CD14-positive monocyte (primary cell): Measurements from ENCODE around the gene SULT2B1. TPM values are rescaled to one million over a fixed set of nuclear protein-coding genes. Genes with fewer than 3 reads are reported as not detected.
"Not testable (repeated sequence)": the region's sequence is repeated elsewhere in the genome, so short reads cannot be mapped to it uniquely, and the experiment has no call there.

Experiments
- DNase-seq, 3 donors: peaks; one replicate each; pipeline ENCODE4 v3.0.0-alpha.2; 2011 to 2022
- H2AFZ ChIP-seq: 2 replicates; pipeline ENCODE4 v1.6.0; 2012; ENCODE audit warnings: mild to moderate bottlenecking, low read depth, low read length, inconsistent platforms; ENCODE audit not compliant: insufficient read depth, poor library complexity, severe bottlenecking
- H3K27ac ChIP-seq, 2 donors: 1 replicate in 1 of 2; 2 replicates in 1 of 2; pipeline ENCODE4 v1.5.1; 2012 to 2013; ENCODE audit warnings: low read length in 2 of 2, control low read depth in 1 of 2, inconsistent platforms in 1 of 2, low read depth in 1 of 2, mild to moderate bottlenecking in 1 of 2
- H3K27me3 ChIP-seq, 2 donors: one replicate each; pipeline versions ENCODE4 v1.6.0 to v1.6.1; 2011 to 2013; ENCODE audit warnings: low read length in 2 of 2; ENCODE audit not compliant: control insufficient read depth in 2 of 2, insufficient read depth in 2 of 2
- H3K36me3 ChIP-seq, 2 donors: replicated peaks in 1 of 2; 1 replicate in 1 of 2; 2 replicates in 1 of 2; pipeline versions ENCODE4 v1.5.1 to v1.6.1; 2012 to 2013; ENCODE audit warnings: low read length in 2 of 2, control low read depth in 1 of 2, inconsistent platforms in 1 of 2, mild to moderate bottlenecking in 1 of 2; ENCODE audit not compliant: insufficient read depth in 2 of 2, control insufficient read depth in 1 of 2
- H3K4me1 ChIP-seq, 2 donors: 1 replicate in 1 of 2; 2 replicates in 1 of 2; pipeline versions ENCODE4 v1.5.1 to v1.6.1; 2012 to 2013; ENCODE audit warnings: low read length in 2 of 2, control low read depth in 1 of 2, inconsistent platforms in 1 of 2, mild to moderate bottlenecking in 1 of 2, moderate library complexity in 1 of 2; ENCODE audit not compliant: insufficient read depth in 2 of 2, control insufficient read depth in 1 of 2
- H3K4me2 ChIP-seq: replicated peaks from 2 replicates; pipeline ENCODE3; 2012; ENCODE audit warnings: low read length, moderate library complexity, mild to moderate bottlenecking; ENCODE audit not compliant: poor library complexity, severe bottlenecking; ENCODE audit errors: extremely low read depth
- H3K4me3 ChIP-seq, 3 experiments: fragments of 200-600 bp in 1 of 3; sonication (generic) in 1 of 3; replicated peaks in 1 of 3; 1 replicate in 2 of 3; 2 replicates in 1 of 3; pipeline ENCODE4 v1.5.1; 2011 to 2013; ENCODE audit warnings: low read length in 3 of 3, mild to moderate bottlenecking in 3 of 3, control low read depth in 2 of 3, low read depth in 2 of 3, inconsistent platforms in 1 of 3, moderate library complexity in 1 of 3
- H3K79me2 ChIP-seq: 2 replicates; pipeline ENCODE4 v1.6.0; 2012; ENCODE audit warnings: mild to moderate bottlenecking, control low read depth, inconsistent platforms, low read length, moderate library complexity; ENCODE audit not compliant: insufficient read depth
- H3K9ac ChIP-seq: 2 replicates; pipeline ENCODE4 v1.6.0; 2017; ENCODE audit warnings: low read length, mild to moderate bottlenecking; ENCODE audit not compliant: insufficient read depth, poor library complexity, severe bottlenecking
- H3K9me3 ChIP-seq, 2 donors: replicated peaks in 1 of 2; 1 replicate in 1 of 2; 2 replicates in 1 of 2; pipeline versions ENCODE4 v1.5.1 to v1.6.1; 2012 to 2013; ENCODE audit warnings: low read length in 2 of 2, control low read depth in 1 of 2; ENCODE audit not compliant: control insufficient read depth in 1 of 2, insufficient read depth in 1 of 2
- H4K20me1 ChIP-seq: 2 replicates; pipeline ENCODE4 v1.6.0; 2012; ENCODE audit warnings: mild to moderate bottlenecking, low read length, control low read depth, moderate library complexity; ENCODE audit not compliant: insufficient read depth
- H3K27ac Mint-ChIP-seq, 7 donors: one replicate each; pipeline ENCODE4 v1.8.0; 2020; ENCODE audit warnings: mild to moderate bottlenecking in 7 of 7, mixed read lengths in 7 of 7, moderate library complexity in 6 of 7, inconsistent platforms in 2 of 7
- H3K27me3 Mint-ChIP-seq, 3 donors: one replicate each; pipeline ENCODE4 v1.8.0; 2021 to 2022; ENCODE audit warnings: low read depth in 3 of 3, mild to moderate bottlenecking in 3 of 3, mixed read lengths in 3 of 3, moderate library complexity in 3 of 3, inconsistent platforms in 1 of 3
- H3K36me3 Mint-ChIP-seq, 2 donors: one replicate each; pipeline ENCODE4 v1.8.0; 2020; ENCODE audit warnings: mixed read lengths in 2 of 2, inconsistent platforms in 1 of 2, mild to moderate bottlenecking in 1 of 2
- H3K4me1 Mint-ChIP-seq: one replicate; pipeline ENCODE4 v1.8.0; 2020; ENCODE audit warnings: mild to moderate bottlenecking, mixed read lengths
- H3K4me3 Mint-ChIP-seq, 2 donors: one replicate each; pipeline ENCODE4 v1.8.0; 2020; ENCODE audit warnings: mild to moderate bottlenecking in 2 of 2, mixed read lengths in 2 of 2, moderate library complexity in 1 of 2
- H3K9me3 Mint-ChIP-seq, 7 donors: one replicate each; pipeline ENCODE4 v1.8.0; 2020 to 2022; ENCODE audit warnings: mixed read lengths in 7 of 7, mild to moderate bottlenecking in 6 of 7, moderate library complexity in 6 of 7, inconsistent platforms in 2 of 7
- CTCF ChIP-seq: fragments of 200-600 bp; IDR thresholded peaks from one replicate; pipeline ENCODE4 v1.8.0; 2022; ENCODE audit warnings: antibody characterized with exemption, mild to moderate bottlenecking
- WGBS: methylation state at CpG from one replicate; pipeline ENCODE4 v1.1.5; 2013; ENCODE audit warnings: missing lambda C conversion rate; ENCODE audit not compliant: insufficient coverage; 5-methylcytosine and 5-hydroxymethylcytosine counted together
- intact Hi-C, 2 donors: fragments of 100-400 bp; cut with micrococcal nuclease; formaldehyde crosslinking; loops; one replicate each; pipeline versions ENCODE4 v1.15.0 to v1.15.1; 2023
- polyA plus RNA-seq, 3 donors: library from polyadenylated mRNA; depleted of rRNA in 1 of 3; unstranded in 2 of 3; stranded (reverse) in 1 of 3; fragments of 300-500 nt in 2 of 3; fragments of >200 nt in 1 of 3; fragmentation: Illumina TruSeq in 2 of 3; gene quantifications; 1 replicate in 2 of 3; 2 replicates in 1 of 3; pipeline ENCODE4 v1.2.3, GENCODE V29; 2012 to 2021

Gene SULT2B1
- polyA plus RNA-seq, 3 donors, result 0.09 to 0.40 TPM; not detected in 1

- H3K9me3 ChIP-seq, result peaks cover 7% of the 10 kb centered on the region in 2 donors
- H4K20me1 ChIP-seq, result no peaks in the 10 kb centered on the region
- no peak overlapping the region for H3K4me3 Mint-ChIP-seq
- TF ChIP-seq CTCF, result no peak
- no peak overlapping the region for H2AFZ ChIP-seq
- intact Hi-C loops, result no loop called here
- H3K27ac Mint-ChIP-seq, result no peak overlapping the region
- peaks cover 7 to 16% (median 12%) of the 10 kb centered on the region in 3 donors for H3K27me3 Mint-ChIP-seq
- H3K4me1 Mint-ChIP-seq, result no peaks in the 10 kb centered on the region
- peaks cover 4 to 14% (median 8%) of the 10 kb centered on the region in 7 donors for H3K9me3 Mint-ChIP-seq
- no peak overlapping the region for H3K27ac ChIP-seq
- no peaks in the 10 kb centered on the region for H3K27me3 ChIP-seq
- H3K79me2 ChIP-seq, result no peaks in the 10 kb centered on the region
- no peak overlapping the region for H3K4me3 ChIP-seq
- H3K36me3 ChIP-seq, result no peaks in the 10 kb centered on the region
- DNase-seq, result no peak
- H3K4me1 ChIP-seq, result no peaks in the 10 kb centered on the region
- H3K4me2 ChIP-seq, result no peak overlapping the region
- no peak overlapping the region for H3K9ac ChIP-seq
- no peaks in the 10 kb centered on the region for H3K36me3 Mint-ChIP-seq
- WGBS, result 98% methylated on average over 7 of the region's 10 CpGs
Observed at GRCh38 chr19:48533770-48534169, 18.2 kb upstream of the SULT2B1 start.

- TF ChIP-seq CTCF, result no peak
- Histone ChIP-seq H3K9ac (no peak overlapping the region), H3K4me3 (no peak overlapping the region), H3K4me2 (no peak overlapping the region), H3K27me3 (no peaks in the 10 kb centered on the region), H3K79me2 (no peaks in the 10 kb centered on the region), H3K36me3 (no peaks in the 10 kb centered on the region), H2AFZ (no peak overlapping the region), H4K20me1 (no peaks in the 10 kb centered on the region), H3K4me1 (no peaks in the 10 kb centered on the region), H3K27ac (no peak overlapping the region), H3K9me3 (no peaks in the 10 kb centered on the region)
- DNase-seq, result no peak
- H3K36me3 Mint-ChIP-seq, result no peaks in the 10 kb centered on the region
- H3K27ac Mint-ChIP-seq, result no peak overlapping the region
- peaks cover 0 to 1% (median 0%) of the 10 kb centered on the region in 7 donors for H3K9me3 Mint-ChIP-seq
- no peaks in the 10 kb centered on the region for H3K4me1 Mint-ChIP-seq
- WGBS, result no CpG with 5 or more reads among the region's 7 CpGs
- intact Hi-C loops, result no loop called here
- H3K4me3 Mint-ChIP-seq, result no peak overlapping the region
- peaks cover 1 to 10% (median 3%) of the 10 kb centered on the region in 3 donors for H3K27me3 Mint-ChIP-seq
Observed at GRCh38 chr19:48537541-48537940, 14.4 kb upstream of the SULT2B1 start.

GRCh38 chr19:48538057-48538456 lies 13.9 kb upstream of the SULT2B1 start:
- H3K36me3 Mint-ChIP-seq, H3K27me3 ChIP-seq, H3K4me3 Mint-ChIP-seq, intact Hi-C loops, H3K4me2 ChIP-seq, H3K9me3 Mint-ChIP-seq, H3K79me2 ChIP-seq, H3K4me3 ChIP-seq, H3K9me3 ChIP-seq, H2AFZ ChIP-seq, H3K36me3 ChIP-seq, H4K20me1 ChIP-seq, DNase-seq, H3K27ac Mint-ChIP-seq, H3K9ac ChIP-seq, H3K27ac ChIP-seq, H3K4me1 ChIP-seq, H3K4me1 Mint-ChIP-seq: not testable (repeated sequence)
- peaks cover 0 to 10% (median 1%) of the 10 kb centered on the region in 3 donors for H3K27me3 Mint-ChIP-seq
- 100% methylated on average over 1 of the region's 8 CpGs for WGBS
